ENCODE results near the gene ANO6.

DNA sequence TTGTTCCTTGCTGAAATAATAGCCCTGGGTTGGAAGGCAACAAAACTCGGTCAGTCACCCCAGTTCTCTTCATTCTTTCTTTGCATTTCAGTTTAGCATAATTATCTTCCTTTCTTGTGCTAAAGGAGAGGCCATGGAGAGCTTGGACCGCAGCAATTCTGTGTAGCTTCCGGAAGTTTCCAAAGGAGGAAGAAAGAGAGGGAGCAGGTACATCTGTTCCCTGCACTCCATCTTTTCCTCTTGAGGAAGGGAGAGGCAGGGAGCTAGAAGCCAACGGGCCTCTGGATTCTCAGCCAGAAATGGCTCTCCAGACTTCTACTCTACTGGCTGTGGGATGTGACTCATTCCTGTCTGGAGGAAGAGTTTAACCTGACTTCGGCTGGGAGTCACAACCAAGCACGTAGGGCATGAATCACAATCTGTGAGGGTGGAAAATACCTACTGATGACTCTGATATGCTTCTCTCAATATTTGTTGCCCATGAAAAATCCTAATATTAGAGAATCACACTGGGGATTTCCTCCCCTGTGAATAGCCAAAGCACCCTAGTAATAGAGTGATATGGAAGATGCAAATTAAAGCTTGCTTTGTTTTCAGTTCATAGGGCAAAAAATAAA is 17.0 kb downstream of the ANO6 start:
- TF ChIP-seq SUZ12 (IDR thresholded peaks at IDR 0.05; ENCODE audit: extremely low read depth, insufficient read depth, insufficient read length) = no peak
- TF ChIP-seq ZNF274 (IDR thresholded peaks at IDR 0.05; ENCODE audit: low read depth, low read length) = no peak
- TF ChIP-seq YY1 (IDR thresholded peaks at IDR 0.05; ENCODE audit: insufficient read depth, insufficient read length) = no peak
